Left ventricle myocardium superior (tissue), 1 donor: ENCODE results near the gene EFCAB13. TPM values are rescaled to one million over a fixed set of nuclear protein-coding genes. Genes with fewer than 3 reads are reported as not detected.

ENCODE experiments used
- ATAC-seq: fragments of 200-7000 bp; cut with Tn5 transposase; one replicate; pipeline ENCODE4 v1.9.1; 2020; ENCODE audit warnings: mild to moderate bottlenecking, moderate library complexity
- DNase-seq: peaks from one replicate; pipeline ENCODE4 v3.0.0-alpha.2; 2020
- intact Hi-C: fragments of 100-400 bp; cut with micrococcal nuclease; formaldehyde crosslinking; loops from one replicate; pipeline ENCODE4 v1.11.0; 2022
- long read RNA-seq: library from polyadenylated mRNA; unstranded; transcript quantifications from one replicate; pipeline ENCODE4 v2.0.0, GENCODE V29; 2021
- total RNA-seq: library from RNA; stranded (reverse); fragmentation: NEBNext Ultra II Directional; extraction: Animal tissue kit (Norgen Biotek cat#: 25700); gene quantifications from one replicate; pipeline ENCODE4 v1.2.1, GENCODE V29; 2021
- donor health status: DM: no; HTN: yes; CAD: no; lungs with severe emphysema.

EFCAB13 gene
- 2.4 TPM for total RNA-seq
- long read RNA-seq, partial matches to known transcripts = 0 of 6 reads
- long read RNA-seq, other reads (novel, unspliced or antisense) = 6 of 6 reads

GRCh38 chr17:47323382-47324223 is at the start of gene EFCAB13:
Gene EFCAB13 (plus strand): TSS chr17:47323955. CDS start chr17:47328354, 4,399 bp downstream.
- DNase-seq (peak; percentile 94), ATAC-seq (peak; percentile 99)
- intact Hi-C loops = no loop called here

GRCh38 chr17:47274319-47275069 is 49.3 kb upstream of the EFCAB13 start:
- no peak for DNase-seq
- intact Hi-C loops = no loop called here
- ATAC-seq = no peak

GRCh38 chr17:47275245-47275984 is 48.3 kb upstream of the EFCAB13 start:
- ATAC-seq = peak; percentile 83
- intact Hi-C loops = no loop called here
- DNase-seq = peak; percentile 96

- ATAC-seq (no peak), DNase-seq (no peak)
- intact Hi-C loops = no loop called here
Measured at GRCh38 chr17:47276444-47276843, 47.3 kb upstream of the EFCAB13 start.

GRCh38 chr17:47276868-47277267 is 46.9 kb upstream of the EFCAB13 start:
- ATAC-seq = peak; percentile 72
- intact Hi-C loops = no loop called here
- peak; percentile 78 for DNase-seq

- intact Hi-C loops = no loop called here
- ATAC-seq = no peak
- no peak for DNase-seq
Measured at GRCh38 chr17:47277921-47278320, 45.8 kb upstream of the EFCAB13 start.

GRCh38 chr17:47278561-47278960 is 45.2 kb upstream of the EFCAB13 start:
- ATAC-seq (no peak), DNase-seq (no peak)
- intact Hi-C loops = no loop called here

- DNase-seq (peak; percentile 76), ATAC-seq (peak; percentile 70)
- intact Hi-C loops = no loop called here
Measured at GRCh38 chr17:47279062-47279801, 44.5 kb upstream of the EFCAB13 start.

- ATAC-seq (no peak), DNase-seq (no peak)
- intact Hi-C loops = no loop called here
Measured at GRCh38 chr17:47280072-47280811, 43.5 kb upstream of the EFCAB13 start.

GRCh38 chr17:47281216-47281615 is 42.5 kb upstream of the EFCAB13 start:
- ATAC-seq (no peak), DNase-seq (no peak)
- intact Hi-C loops = no loop called here

GRCh38 chr17:47285003-47285402 is 38.8 kb upstream of the EFCAB13 start:
- ATAC-seq (no peak), DNase-seq (no peak)
- intact Hi-C loops = no loop called here

- intact Hi-C loops = no loop called here
- DNase-seq (no peak), ATAC-seq (peak; percentile 24)
Measured at GRCh38 chr17:47286198-47286914, 37.4 kb upstream of the EFCAB13 start.

GRCh38 chr17:47287068-47287467 is 36.7 kb upstream of the EFCAB13 start:
- ATAC-seq (no peak), DNase-seq (no peak)
- intact Hi-C loops = no loop called here

- intact Hi-C loops = no loop called here
- ATAC-seq (no peak), DNase-seq (no peak)
Measured at GRCh38 chr17:47287639-47288038, 36.1 kb upstream of the EFCAB13 start.

- ATAC-seq = no peak
- intact Hi-C loops = no loop called here
- no peak for DNase-seq
Measured at GRCh38 chr17:47288531-47289116, 35.1 kb upstream of the EFCAB13 start.

- intact Hi-C loops = no loop called here
- DNase-seq = no peak
- ATAC-seq = no peak
Measured at GRCh38 chr17:47289302-47289701, 34.5 kb upstream of the EFCAB13 start.

- ATAC-seq (no peak), DNase-seq (no peak)
- intact Hi-C loops = no loop called here
Measured at GRCh38 chr17:47290870-47291241, 32.9 kb upstream of the EFCAB13 start.
